Glutamatergic neuron (in vitro differentiated cells): ENCODE data around the gene NATD1. TPM values are rescaled to one million over a fixed set of nuclear protein-coding genes. Genes with fewer than 3 reads are reported as not detected.

Experiments used
- DNase-seq: peaks from one replicate; pipeline ENCODE4 v3.0.0; 2022
- H3K27ac Mint-ChIP-seq: one replicate; pipeline ENCODE4 v1.8.0; 2020; ENCODE audit warnings: mild to moderate bottlenecking, mixed read lengths, inconsistent platforms; ENCODE audit not compliant: unreplicated experiment
- H3K27me3 Mint-ChIP-seq: one replicate; pipeline ENCODE4 v1.8.0; 2020; ENCODE audit warnings: mild to moderate bottlenecking, moderate library complexity, mixed read lengths, inconsistent platforms; ENCODE audit not compliant: unreplicated experiment
- H3K36me3 Mint-ChIP-seq: one replicate; pipeline ENCODE4 v1.8.0; 2020; ENCODE audit warnings: mild to moderate bottlenecking, mixed read lengths, inconsistent platforms; ENCODE audit not compliant: unreplicated experiment
- H3K4me1 Mint-ChIP-seq: one replicate; pipeline ENCODE4 v1.8.0; 2020; ENCODE audit warnings: mild to moderate bottlenecking, low read depth, mixed read lengths, inconsistent platforms; ENCODE audit not compliant: unreplicated experiment
- H3K4me3 Mint-ChIP-seq: one replicate; pipeline ENCODE4 v1.8.0; 2020; ENCODE audit warnings: mild to moderate bottlenecking, mixed read lengths, inconsistent platforms; ENCODE audit not compliant: unreplicated experiment
- H3K9me3 Mint-ChIP-seq: one replicate; pipeline ENCODE4 v1.8.0; 2020; ENCODE audit warnings: mild to moderate bottlenecking, moderate library complexity, mixed read lengths, inconsistent platforms; ENCODE audit not compliant: unreplicated experiment
- total RNA-seq: library from RNA; stranded (reverse); fragmentation: NEBNext Ultra II Directional; extraction: Animal tissue kit (Norgen Biotek cat#: 25700); gene quantifications from one replicate; pipeline ENCODE4 v1.2.1, GENCODE V29; 2021; ENCODE audit not compliant: unreplicated experiment
- TF ChIP-seq, protein P1 (sequence below): fragments of 200-600 bp; sonication (generic); IDR thresholded peaks from one replicate; pipeline ENCODE4 v1.5.0; 2021; ENCODE audit not compliant: partially characterized antibody, unreplicated experiment

The NATD1 gene
- total RNA-seq, 1 donor from 2014 or later, result 45.9 TPM

DNA sequence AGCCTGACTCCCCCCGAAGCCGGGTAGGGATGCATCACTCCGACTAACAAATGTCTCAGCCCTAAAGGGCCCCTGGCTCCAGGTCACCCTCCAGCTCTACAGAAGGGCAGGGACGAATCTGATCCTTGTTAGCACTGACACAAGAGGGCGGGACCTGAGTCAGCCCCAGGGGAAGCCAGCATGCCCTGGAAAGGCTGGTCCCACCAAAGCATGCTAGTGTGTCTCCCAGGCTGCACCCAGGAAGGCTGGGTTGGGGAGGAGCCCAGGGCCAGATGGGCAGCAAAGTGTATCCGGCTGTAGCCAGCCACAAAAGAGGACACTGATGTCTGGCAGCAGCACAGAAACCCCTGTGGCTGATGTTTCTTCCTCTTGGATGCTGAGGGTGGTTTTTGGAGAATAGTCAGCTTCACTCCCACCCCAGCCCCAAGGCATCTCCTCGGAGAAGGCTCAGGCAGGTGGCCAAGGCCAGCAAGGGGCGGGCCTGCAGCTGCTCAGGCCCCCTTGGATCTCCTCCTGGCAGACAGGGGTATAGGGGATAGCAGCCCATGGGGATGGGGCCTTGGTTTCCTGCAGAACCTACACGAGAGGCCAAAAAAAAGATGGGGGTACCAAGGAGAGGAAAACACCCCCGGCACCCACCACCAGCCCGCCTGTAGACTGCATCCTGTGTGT is 11.0 kb downstream of the NATD1 start:
- Mint-ChIP-seq H3K9me3 (peaks cover 1% of the 10 kb centered on the region), H3K27me3 (peaks cover 10% of the 10 kb centered on the region), H3K36me3 (peaks cover 4% of the 10 kb centered on the region), H3K4me1 (peaks cover 21% of the 10 kb centered on the region), H3K4me3 (no peak overlapping the region), H3K27ac (no peak overlapping the region)
- TF ChIP-seq, protein P1, sequence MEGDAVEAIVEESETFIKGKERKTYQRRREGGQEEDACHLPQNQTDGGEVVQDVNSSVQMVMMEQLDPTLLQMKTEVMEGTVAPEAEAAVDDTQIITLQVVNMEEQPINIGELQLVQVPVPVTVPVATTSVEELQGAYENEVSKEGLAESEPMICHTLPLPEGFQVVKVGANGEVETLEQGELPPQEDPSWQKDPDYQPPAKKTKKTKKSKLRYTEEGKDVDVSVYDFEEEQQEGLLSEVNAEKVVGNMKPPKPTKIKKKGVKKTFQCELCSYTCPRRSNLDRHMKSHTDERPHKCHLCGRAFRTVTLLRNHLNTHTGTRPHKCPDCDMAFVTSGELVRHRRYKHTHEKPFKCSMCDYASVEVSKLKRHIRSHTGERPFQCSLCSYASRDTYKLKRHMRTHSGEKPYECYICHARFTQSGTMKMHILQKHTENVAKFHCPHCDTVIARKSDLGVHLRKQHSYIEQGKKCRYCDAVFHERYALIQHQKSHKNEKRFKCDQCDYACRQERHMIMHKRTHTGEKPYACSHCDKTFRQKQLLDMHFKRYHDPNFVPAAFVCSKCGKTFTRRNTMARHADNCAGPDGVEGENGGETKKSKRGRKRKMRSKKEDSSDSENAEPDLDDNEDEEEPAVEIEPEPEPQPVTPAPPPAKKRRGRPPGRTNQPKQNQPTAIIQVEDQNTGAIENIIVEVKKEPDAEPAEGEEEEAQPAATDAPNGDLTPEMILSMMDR, result no peak
- no peak for DNase-seq

DNA sequence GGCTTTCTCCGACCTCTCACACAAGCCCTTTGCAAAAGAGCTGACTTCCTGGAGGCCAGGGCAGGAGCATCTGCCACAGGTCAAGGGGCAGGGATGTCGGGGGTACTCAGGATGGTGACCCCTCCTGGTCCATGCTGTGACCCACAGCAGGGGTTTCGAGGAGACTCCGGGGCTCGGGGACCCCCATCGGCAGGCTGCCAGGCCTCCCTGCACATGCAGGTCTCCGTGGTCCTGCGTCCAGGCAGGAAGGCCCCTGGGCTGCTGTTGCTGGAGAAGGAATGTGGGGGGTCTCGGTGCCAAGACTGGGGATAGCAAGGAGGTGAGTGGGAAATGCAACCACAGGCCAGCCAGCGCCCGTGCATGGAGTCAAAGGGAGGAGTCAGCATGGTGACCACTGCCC is 11.6 kb downstream of the NATD1 start:
- DNase-seq, result no peak
- no peak overlapping the region for H3K4me3 Mint-ChIP-seq
- peaks cover 12% of the 10 kb centered on the region for H3K27me3 Mint-ChIP-seq
- TF ChIP-seq, protein P1, result no peak
- peaks cover 4% of the 10 kb centered on the region for H3K36me3 Mint-ChIP-seq
- peaks cover 3% of the 10 kb centered on the region for H3K9me3 Mint-ChIP-seq
- H3K27ac Mint-ChIP-seq, result peak overlapping the region; percentile 33
- H3K4me1 Mint-ChIP-seq, result peaks cover 21% of the 10 kb centered on the region

DNA sequence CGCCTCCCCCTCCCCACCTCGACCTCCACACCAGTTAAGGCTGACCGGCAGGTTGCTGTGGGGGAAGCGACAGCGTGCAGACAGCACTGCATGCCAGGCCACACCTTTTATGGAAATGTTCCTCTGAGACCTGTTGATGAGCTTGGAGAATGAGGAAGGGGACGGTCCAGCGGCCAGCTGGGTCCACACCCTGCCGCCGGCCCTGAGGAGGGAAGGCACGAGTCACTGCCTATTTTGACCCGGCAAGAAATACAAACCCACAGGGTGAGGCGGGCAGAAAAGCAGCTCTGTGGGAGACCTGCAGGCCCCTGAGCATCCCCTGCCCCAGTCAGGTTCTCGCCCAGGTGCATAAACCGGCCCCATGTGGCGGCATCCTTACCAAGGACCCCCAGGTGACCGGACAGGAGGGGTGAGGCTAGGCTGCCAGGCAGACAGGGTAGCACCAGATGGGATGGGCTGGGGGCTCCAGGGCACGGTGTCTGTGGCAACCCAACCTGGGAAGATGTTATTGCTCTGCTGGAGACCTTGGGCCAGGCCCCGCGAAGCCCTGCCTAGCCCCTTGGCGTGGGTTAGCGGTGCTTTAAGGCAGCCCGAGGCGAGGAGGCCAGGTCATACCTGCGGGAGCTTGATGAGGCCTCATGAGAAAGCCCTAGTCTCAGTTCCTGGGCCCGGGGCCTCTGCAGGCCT is 12.7 kb downstream of the NATD1 start:
- Mint-ChIP-seq H3K4me1 (peaks cover 21% of the 10 kb centered on the region), H3K9me3 (peaks cover 4% of the 10 kb centered on the region), H3K4me3 (peak overlapping the region; percentile 54), H3K36me3 (peaks cover 4% of the 10 kb centered on the region), H3K27me3 (peaks cover 13% of the 10 kb centered on the region), H3K27ac (no peak overlapping the region)
- DNase-seq, result no peak
- TF ChIP-seq, protein P1, result no peak

GRCh38 chr17:21239680-21240368 is 13.4 kb downstream of the NATD1 start:
- DNase-seq, result no peak
- H3K27me3 Mint-ChIP-seq, result peaks cover 13% of the 10 kb centered on the region
- H3K4me1 Mint-ChIP-seq, result peaks cover 23% of the 10 kb centered on the region
- peaks cover 4% of the 10 kb centered on the region for H3K36me3 Mint-ChIP-seq
- H3K9me3 Mint-ChIP-seq, result peaks cover 8% of the 10 kb centered on the region
- H3K27ac Mint-ChIP-seq, result peak overlapping the region; percentile 38
- TF ChIP-seq, protein P1, result peak; percentile 81
- H3K4me3 Mint-ChIP-seq, result no peak overlapping the region
